ENCODE measurements around the gene ESAM. TPM values are rescaled to one million over a fixed set of nuclear protein-coding genes. Genes with fewer than 3 reads are reported as not detected.

The ESAM gene
- total and polyA plus RNA-seq, 10 of the 15 experiments (the other 5 are each of a cell fraction or from before 2014, with no cell fraction given): 2.7 to 43.6 (median 19.5) TPM

- TF ChIP-seq NKRF (conservative IDR thresholded peaks at IDR 0.05): peak; percentile 52; the same call in 1 of the 2 replicates
Measured at GRCh38 chr11:124762624-124763155, 600 bp upstream of the ESAM start (continued).

GRCh38 chr11:124761301-124762104 lies 587 bp downstream of the ESAM start:
- FAIRE-seq: no peak
- intact Hi-C loops (cut with micrococcal nuclease; ENCODE audit: unreplicated experiment): loop anchor here (1.0 to 2.0 kb wide), 2 partner anchors 37 to 88 kb away; partner anchors contain the start of genes SIAE and SPA17
- ChIA-PET RAD21 (ENCODE audit: unreplicated experiment) (interaction anchor here (0.8 to 5.8 kb wide), 9 partner anchors 9 to 91 kb away, joined by 3 to 67 read pairs (median 5); partner anchors contain the start of genes SIAE and SPA17), SMC1A (ENCODE audit: uncharacterized antibody, unreplicated experiment) (interaction anchor here (0.9 to 8.8 kb wide), 8 partner anchors 10 to 192 kb away, joined by 3 to 93 read pairs (median 8); partner anchors contain the start of genes CCDC15, SIAE, SPA17 and TBRG1), POLR2A (interaction anchor here (0.5 to 2.3 kb wide), 10 partner anchors 8 to 138 kb away, joined by 3 to 12 read pairs (median 4); partner anchors contain the start of gene SPA17), CTCF (interaction anchor here (0.6 to 16.3 kb wide), 18 partner anchors 12 to 372 kb away, joined by 3 to 272 read pairs (median 4); partner anchors contain the start of genes MSANTD2, NRGN, SIAE and SPA17)
- Histone ChIP-seq H3K9ac (ENCODE audit: control insufficient read depth, insufficient read depth, low read length) (peak overlapping the region; percentile 87), H3K4me3 (peak overlapping the region; percentile 83), H3K4me1 (ENCODE audit: control insufficient read depth, insufficient read depth, low read length) (peaks cover 18% of the 10 kb centered on the region), H3K79me2 (ENCODE audit: control insufficient read depth, insufficient read depth, low read length) (peaks cover 46% of the 10 kb centered on the region), H3K4me2 (ENCODE audit: control insufficient read depth, insufficient read depth) (peak overlapping the region; percentile 98), H3K27me3 (replicated peaks in 1 of 2; ENCODE audit: control insufficient read depth in 2 of 2, insufficient read depth in 2 of 2, low read length in 1 of 2) (no peaks in the 10 kb centered on the region), H2AFZ (ENCODE audit: control insufficient read depth, low read depth, low read length) (peak overlapping the region; percentile 59), H3K27ac (ENCODE audit: control insufficient read depth, insufficient read depth) (peak overlapping the region; percentile 82), H4K20me1 (ENCODE audit: control insufficient read depth, insufficient read depth) (no peaks in the 10 kb centered on the region), H3K36me3 (ENCODE audit: control insufficient read depth in 2 of 2, insufficient read depth in 2 of 2, low read length in 1 of 2) (no peaks in the 10 kb centered on the region; a peak in 1 of 4 replicates), H3K9me3 (replicated peaks; ENCODE audit: control insufficient read depth, insufficient read depth, low read length) (no peaks in the 10 kb centered on the region)
- peak; percentile 1; the same call in 2 of the 3 replicates for ATAC-seq
- BruUV-seq (replicated peaks): TSS peak; percentile 59
- DNase-seq (ENCODE audit: low read depth, low spot score): no peak
- in situ Hi-C loops (cut with MboI): loop anchor here (5.0 kb wide), 1 partner anchor 89 kb away; the partner anchor contains the start of genes SIAE and SPA17
- WGBS (ENCODE audit: insufficient coverage, insufficient replicate concordance, low lambda C conversion rate, missing lambda C conversion rate): 11% methylated on average over 25 of the region's 25 CpGs
- TF ChIP-seq ATF7 (IDR thresholded peaks at IDR 0.05; ENCODE audit: low read depth) (peak; percentile 40; the same call in 1 of the 2 replicates), IKZF2 (IDR thresholded peaks at IDR 0.05) (peak; percentile 37 to 53; a peak in 3 of 4 replicates), BACH1 (IDR thresholded peaks at IDR 0.05; ENCODE audit: borderline replicate concordance) (no peak), EGR1 (IDR thresholded peaks at IDR 0.05; ENCODE audit: borderline replicate concordance in 1 of 2, low read depth in 2 of 2, low read length in 2 of 2) (peak in 1 of 2 experiments; percentile 87; a peak in 2 of 3 replicates), SIN3A (IDR thresholded peaks at IDR 0.05; ENCODE audit: low read depth, low read length) (0 out of 2 replicates have a peak, but pooled peaks have one; percentile 22), RELB (IDR thresholded peaks at IDR 0.05; ENCODE audit: low read depth) (0 out of 2 replicates have a peak, but pooled peaks have one; percentile 43), ZNF622 (IDR thresholded peaks at IDR 0.05) (no peak), EED (IDR thresholded peaks at IDR 0.05; ENCODE audit: low read depth) (peak; percentile 64; the same call in 1 of the 2 replicates), CTCF (IDR thresholded peaks at IDR 0.05 in 2 of 3, conservative IDR thresholded peaks at IDR 0.05 in 1 of 3; ENCODE audit: control insufficient read depth in 2 of 3, extremely low read depth in 1 of 3, insufficient read depth in 1 of 3, low read depth in 3 of 3, low read length in 3 of 3) (0 out of 6 replicates have a peak, but pooled peaks of 2 of the 3 experiments have one; percentile 4 to 11), IRF5 (IDR thresholded peaks at IDR 0.05; ENCODE audit: borderline replicate concordance) (no peak)

Data from GM12878 (cell line).